ENCODE results near the gene ANKS1A.
"Not testable (repeated sequence)": the region's sequence is repeated elsewhere in the genome, so short reads cannot be mapped to it uniquely, and the experiment has no call there.

DNA sequence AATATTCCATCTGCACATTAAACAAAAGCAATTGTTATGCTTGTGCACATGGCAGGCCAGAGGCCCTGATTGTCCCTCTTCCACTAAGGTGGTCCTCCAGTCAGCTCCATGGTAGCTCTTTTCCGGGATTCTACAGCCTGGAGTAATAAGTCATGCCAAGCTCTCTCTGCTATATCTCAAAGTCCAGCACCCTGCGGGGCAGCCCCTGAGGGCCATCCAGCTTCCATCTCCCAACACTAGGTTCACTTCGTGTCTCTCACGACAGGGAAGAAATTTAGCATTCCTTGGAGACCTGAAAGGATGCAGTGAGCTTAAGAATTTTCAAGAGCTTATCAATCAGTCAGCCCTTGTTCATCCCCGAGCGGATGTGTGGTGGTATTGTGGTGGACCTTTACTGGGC lies 112.3 kb downstream of the ANKS1A start:
- not testable (repeated sequence) for TF ChIP-seq ZNF274 (IDR thresholded peaks at IDR 0.05; ENCODE audit: low read depth, low read length); YY1 (IDR thresholded peaks at IDR 0.05; ENCODE audit: insufficient read depth, insufficient read length)
